SU-DHL-6 (cell line): ENCODE results near the gene SNHG17.

Experiments
- CTCF ChIP-seq: fragments of 200-600 bp; sonication (generic); IDR thresholded peaks from one replicate; pipeline ENCODE4 v1.5.1; 2017; ENCODE audit warnings: antibody characterized with exemption, mild to moderate bottlenecking, low read length, moderate library complexity; ENCODE audit not compliant: insufficient read depth, poor library complexity, severe bottlenecking
- EZH2phosphoT487 ChIP-seq: fragments of 200-600 bp; sonication (generic), shearing (Covaris generic); conservative IDR thresholded peaks from 2 replicates; pipeline ENCODE4 v1.6.1; 2018; ENCODE audit warnings: mild to moderate bottlenecking, antibody characterized with exemption, low read length, moderate library complexity, mixed read lengths

GRCh38 chr20:38447251-38447661 is 12.1 kb upstream of the SNHG17 start:
- TF ChIP-seq CTCF (no peak), EZH2phosphoT487 (no peak)
